PC-3 (cell line): Measurements from ENCODE around the gene MARCHF3.

Experiments
- EZH2 ChIP-seq: fragments of 300-600 bp; sonication (generic); IDR thresholded peaks from one replicate; pipeline ENCODE4 v1.6.1; 2017; ENCODE audit warnings: antibody characterized with exemption, mild to moderate bottlenecking, low read length; ENCODE audit not compliant: unreplicated experiment
- EZH2phosphoT487 ChIP-seq: fragments of 300-600 bp; sonication (generic); IDR thresholded peaks from 2 replicates; pipeline ENCODE4 v1.6.1; 2018; ENCODE audit warnings: mild to moderate bottlenecking, antibody characterized with exemption, low read length, borderline replicate concordance
- TF ChIP-seq, protein P1 (sequence below): fragments of 300-600 bp; sonication (generic); conservative IDR thresholded peaks from 2 replicates; pipeline ENCODE4 v1.5.1; 2017; ENCODE audit warnings: antibody characterized with exemption, low read depth, mild to moderate bottlenecking, low read length

DNA sequence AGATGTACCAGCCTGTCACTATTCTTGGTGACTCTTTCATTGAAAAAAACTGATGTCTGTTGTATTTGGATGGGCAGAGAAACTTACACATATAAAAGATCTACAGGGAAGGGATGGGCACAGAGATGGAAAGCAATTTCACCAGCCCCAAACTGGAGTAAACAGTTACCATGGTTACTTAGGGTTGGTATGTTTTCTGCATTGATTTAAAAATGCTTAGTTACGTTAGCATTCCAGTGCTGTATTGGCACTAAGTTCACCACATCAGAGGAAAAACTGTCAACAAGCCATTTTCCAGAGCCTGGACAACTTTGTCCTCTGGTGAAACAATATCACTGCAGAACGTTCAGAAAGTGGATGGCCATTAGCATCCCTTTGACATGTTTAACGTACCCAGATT is 28.0 kb downstream of the MARCHF3 start:
- TF ChIP-seq, protein P1, sequence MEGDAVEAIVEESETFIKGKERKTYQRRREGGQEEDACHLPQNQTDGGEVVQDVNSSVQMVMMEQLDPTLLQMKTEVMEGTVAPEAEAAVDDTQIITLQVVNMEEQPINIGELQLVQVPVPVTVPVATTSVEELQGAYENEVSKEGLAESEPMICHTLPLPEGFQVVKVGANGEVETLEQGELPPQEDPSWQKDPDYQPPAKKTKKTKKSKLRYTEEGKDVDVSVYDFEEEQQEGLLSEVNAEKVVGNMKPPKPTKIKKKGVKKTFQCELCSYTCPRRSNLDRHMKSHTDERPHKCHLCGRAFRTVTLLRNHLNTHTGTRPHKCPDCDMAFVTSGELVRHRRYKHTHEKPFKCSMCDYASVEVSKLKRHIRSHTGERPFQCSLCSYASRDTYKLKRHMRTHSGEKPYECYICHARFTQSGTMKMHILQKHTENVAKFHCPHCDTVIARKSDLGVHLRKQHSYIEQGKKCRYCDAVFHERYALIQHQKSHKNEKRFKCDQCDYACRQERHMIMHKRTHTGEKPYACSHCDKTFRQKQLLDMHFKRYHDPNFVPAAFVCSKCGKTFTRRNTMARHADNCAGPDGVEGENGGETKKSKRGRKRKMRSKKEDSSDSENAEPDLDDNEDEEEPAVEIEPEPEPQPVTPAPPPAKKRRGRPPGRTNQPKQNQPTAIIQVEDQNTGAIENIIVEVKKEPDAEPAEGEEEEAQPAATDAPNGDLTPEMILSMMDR: no peak
- no peak for TF ChIP-seq EZH2
- TF ChIP-seq EZH2phosphoT487: no peak
